HepG2 (cell line): ENCODE results near the gene TCAP. TPM values are rescaled to one million over a fixed set of nuclear protein-coding genes. Genes with fewer than 3 reads are reported as not detected.

Experiments used
- AGO1 ChIP-seq: fragments of 200-400 bp; formaldehyde crosslinking; IDR thresholded peaks from 2 replicates; pipeline ENCODE4 v1.6.1; 2017; ENCODE audit warnings: mild to moderate bottlenecking, low read depth, low read length, moderate library complexity; ENCODE audit not compliant: poor library complexity, severe bottlenecking
- AGO2 ChIP-seq: fragments of 200-400 bp; formaldehyde crosslinking; optimal IDR thresholded peaks from 2 replicates; pipeline ENCODE3; 2017; ENCODE audit warnings: mild to moderate bottlenecking, low read depth, low read length, moderate library complexity
- ARNT2 ChIP-seq: sonication (generic); formaldehyde crosslinking; IDR thresholded peaks from 2 replicates; pipeline ENCODE4 v1.8.0; 2022; ENCODE audit warnings: mild to moderate bottlenecking, low read depth, missing genetic modification reagents, moderate library complexity
- ATAD3A ChIP-seq: sonication (generic); formaldehyde crosslinking; IDR thresholded peaks from 2 replicates; pipeline ENCODE4 v1.4.0; 2020; ENCODE audit warnings: missing genetic modification reagents
- CBX2 ChIP-seq, 2 experiments: fragments of 200-600 bp in 1 of 2; sonication (generic); formaldehyde crosslinking in 1 of 2; IDR thresholded peaks; 2 replicates each; pipeline versions ENCODE4 v1.7.0 to v1.8.1; 2018 to 2022; ENCODE audit warnings: low read depth in 2 of 2, low read length in 1 of 2, mild to moderate bottlenecking in 1 of 2, missing genetic modification reagents in 1 of 2
- CENPT ChIP-seq: sonication (generic); formaldehyde crosslinking; IDR thresholded peaks from 2 replicates; pipeline ENCODE4 v1.8.0; 2022; ENCODE audit warnings: low read depth, mild to moderate bottlenecking, moderate library complexity, missing genetic modification reagents
- KDM6A ChIP-seq: IDR thresholded peaks from 2 replicates; pipeline ENCODE4 v1.6.1; 2016; ENCODE audit warnings: low read depth
- RBAK ChIP-seq: sonication (generic); formaldehyde crosslinking; IDR thresholded peaks from 2 replicates; pipeline ENCODE4 v1.5.1; 2020; ENCODE audit warnings: mild to moderate bottlenecking, missing genetic modification reagents
- STAT5B ChIP-seq: sonication (generic); formaldehyde crosslinking; IDR thresholded peaks from 2 replicates; pipeline ENCODE4 v1.4.0; 2020; ENCODE audit warnings: missing genetic modification reagents
- TAF1 ChIP-seq: sonication (generic); formaldehyde crosslinking; IDR thresholded peaks from 2 replicates; pipeline ENCODE4 v1.4.0; 2020; ENCODE audit warnings: missing genetic modification reagents
- ZFP37 ChIP-seq: sonication (generic); formaldehyde crosslinking; IDR thresholded peaks from 2 replicates; pipeline ENCODE4 v1.4.0; 2020; ENCODE audit warnings: missing genetic modification reagents, borderline replicate concordance
- ZFP90 ChIP-seq: sonication (generic); formaldehyde crosslinking; IDR thresholded peaks from 2 replicates; pipeline ENCODE4 v1.8.0; 2022; ENCODE audit warnings: missing genetic modification reagents, mild to moderate bottlenecking, inconsistent platforms, borderline replicate concordance
- ZNF121 ChIP-seq: sonication (generic); formaldehyde crosslinking; IDR thresholded peaks from 2 replicates; pipeline ENCODE4 v1.5.0; 2020; ENCODE audit warnings: mild to moderate bottlenecking, missing genetic modification reagents
- ZNF234 ChIP-seq: sonication (generic); formaldehyde crosslinking; conservative IDR thresholded peaks from 2 replicates; pipeline ENCODE4 v1.5.1; 2020; ENCODE audit warnings: mild to moderate bottlenecking, missing genetic modification reagents
- ZNF292 ChIP-seq: sonication (generic); formaldehyde crosslinking; IDR thresholded peaks from 2 replicates; pipeline ENCODE4 v1.8.1; 2022; ENCODE audit warnings: mild to moderate bottlenecking, low read depth, missing genetic modification reagents, borderline replicate concordance
- ZNF350 ChIP-seq: sonication (generic); formaldehyde crosslinking; IDR thresholded peaks from 2 replicates; pipeline ENCODE4 v1.4.0; 2020; ENCODE audit warnings: mild to moderate bottlenecking, low read depth, missing genetic modification reagents, borderline replicate concordance
- polyA plus RNA-seq, 8 experiments: library from polyadenylated mRNA; depleted of rRNA in 3 of 8; stranded (reverse) in 7 of 8; unstranded in 1 of 8; fragments of >200 nt; fragmentation: Illumina TruSeq in 4 of 8; extraction: Trizol in 4 of 8; gene quantifications; 2 replicates each; pipeline versions ENCODE4 v1.2.1 to v1.2.3, GENCODE V29; 2011 to 2016; ENCODE audit warnings: low read depth in 4 of 8, missing spikeins in 1 of 8, mixed read lengths in 1 of 8; ENCODE audit not compliant: insufficient read depth in 1 of 8
- total RNA-seq, 5 experiments: library from RNA; depleted of rRNA; stranded (reverse); fragments of >200 nt; fragmentation: Illumina TruSeq; extraction: Trizol; gene quantifications; 2 replicates each; pipeline ENCODE4 v1.2.3, GENCODE V29; 2016; ENCODE audit warnings: low read depth in 1 of 5
- TF ChIP-seq, protein P1 (sequence below): sonication (generic); formaldehyde crosslinking; IDR thresholded peaks from 2 replicates; pipeline ENCODE4 v1.8.0; 2022; ENCODE audit warnings: mild to moderate bottlenecking, missing genetic modification reagents, moderate library complexity
- TF ChIP-seq, protein P2 (sequence below): sonication (generic); formaldehyde crosslinking; conservative IDR thresholded peaks from 2 replicates; pipeline ENCODE4 v1.4.0; 2020; ENCODE audit warnings: missing genetic modification reagents
- TF ChIP-seq, protein P3 (sequence below): sonication (generic); formaldehyde crosslinking; IDR thresholded peaks from 2 replicates; pipeline ENCODE4 v1.5.0; 2020; ENCODE audit warnings: mild to moderate bottlenecking, low read depth, missing genetic modification reagents, borderline replicate concordance
- TF ChIP-seq, protein P4 (sequence below): sonication (generic); formaldehyde crosslinking; IDR thresholded peaks from 2 replicates; pipeline ENCODE4 v1.4.0; 2020; ENCODE audit warnings: low read depth, mild to moderate bottlenecking, missing genetic modification reagents
- TF ChIP-seq, protein P5 (sequence below): conservative IDR thresholded peaks from 2 replicates; pipeline ENCODE4 v1.6.1; 2018; ENCODE audit warnings: missing genetic modification reagents

Gene TCAP
- total and polyA plus RNA-seq, 2 of the 13 experiments (the other 11 are each of a cell fraction or from before 2014, with no cell fraction given) = 0.24 to 0.65 TPM

DNA sequence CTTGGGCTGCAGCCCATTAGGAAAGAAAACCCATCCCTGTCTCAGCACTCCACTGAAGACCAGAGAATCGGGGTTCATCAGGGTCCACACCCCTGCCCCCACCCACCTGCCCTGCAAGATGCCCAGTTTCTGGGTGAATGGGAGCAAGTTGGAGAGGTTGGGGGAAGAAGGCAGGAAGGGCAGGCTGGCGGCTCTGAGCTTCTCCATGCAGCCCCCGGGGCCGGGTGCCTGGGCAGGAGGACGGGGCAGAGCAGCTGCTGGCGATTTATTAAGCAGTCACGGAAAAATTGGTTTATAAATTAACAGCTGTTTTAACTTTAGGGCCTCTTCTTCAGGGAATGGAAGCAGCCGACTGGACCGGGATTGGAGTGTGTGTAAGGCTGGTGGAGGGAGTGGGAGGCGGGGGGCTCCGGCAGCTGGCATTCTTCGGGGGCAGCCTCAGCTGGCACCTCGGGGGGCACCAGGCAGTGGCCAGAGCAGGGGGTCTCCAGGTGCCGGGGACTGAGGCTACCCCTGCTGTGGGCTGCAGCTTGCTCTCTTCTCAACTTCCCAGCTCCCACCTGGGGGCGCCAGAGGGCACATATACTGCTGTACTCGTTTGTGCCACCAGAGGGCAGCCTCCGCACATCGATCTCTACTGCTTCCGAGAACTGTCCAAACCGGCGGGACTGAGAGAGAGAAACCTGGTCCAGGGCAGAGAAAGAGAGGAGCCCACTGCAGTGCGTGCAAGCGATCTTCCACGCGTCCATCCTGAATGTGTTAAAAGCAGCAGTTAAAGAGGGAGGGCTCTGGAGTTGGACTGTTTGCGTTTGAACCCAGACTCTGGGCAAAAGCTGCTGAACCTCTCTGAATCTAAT, 43.4 kb upstream of the TCAP start (continued):
- TF ChIP-seq, protein P1, sequence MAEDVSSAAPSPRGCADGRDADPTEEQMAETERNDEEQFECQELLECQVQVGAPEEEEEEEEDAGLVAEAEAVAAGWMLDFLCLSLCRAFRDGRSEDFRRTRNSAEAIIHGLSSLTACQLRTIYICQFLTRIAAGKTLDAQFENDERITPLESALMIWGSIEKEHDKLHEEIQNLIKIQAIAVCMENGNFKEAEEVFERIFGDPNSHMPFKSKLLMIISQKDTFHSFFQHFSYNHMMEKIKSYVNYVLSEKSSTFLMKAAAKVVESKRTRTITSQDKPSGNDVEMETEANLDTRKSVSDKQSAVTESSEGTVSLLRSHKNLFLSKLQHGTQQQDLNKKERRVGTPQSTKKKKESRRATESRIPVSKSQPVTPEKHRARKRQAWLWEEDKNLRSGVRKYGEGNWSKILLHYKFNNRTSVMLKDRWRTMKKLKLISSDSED (CRISPR knock-in tag) = no peak
- TF ChIP-seq STAT5B (CRISPR knock-in tag) (no peak), ZNF292 (no peak), ZNF234 (CRISPR knock-in tag) (no peak), ATAD3A (CRISPR knock-in tag) (no peak), ZFP37 (peak; percentile 83), ZNF121 (peak; percentile 68; the same call in 1 of the 2 replicates), ARNT2 (CRISPR knock-in tag) (no peak), AGO2 (no peak), TAF1 (CRISPR knock-in tag) (no peak), KDM6A (CRISPR knock-in tag) (no peak), CENPT (CRISPR knock-in tag) (0 out of 2 replicates have a peak, but pooled peaks have one; percentile 40), AGO1 (no peak), RBAK (CRISPR knock-in tag) (no peak), ZFP90 (peak; percentile 63; the same call in 1 of the 2 replicates), CBX2 (IDR thresholded peaks at IDR 0.05; ENCODE audit: low read depth, low read length) (no peak), CBX2 (CRISPR knock-in tag; IDR thresholded peaks at IDR 0.05; ENCODE audit: low read depth) (no peak), ZNF350 (CRISPR knock-in tag) (peak; percentile 70)
- TF ChIP-seq, protein P2, sequence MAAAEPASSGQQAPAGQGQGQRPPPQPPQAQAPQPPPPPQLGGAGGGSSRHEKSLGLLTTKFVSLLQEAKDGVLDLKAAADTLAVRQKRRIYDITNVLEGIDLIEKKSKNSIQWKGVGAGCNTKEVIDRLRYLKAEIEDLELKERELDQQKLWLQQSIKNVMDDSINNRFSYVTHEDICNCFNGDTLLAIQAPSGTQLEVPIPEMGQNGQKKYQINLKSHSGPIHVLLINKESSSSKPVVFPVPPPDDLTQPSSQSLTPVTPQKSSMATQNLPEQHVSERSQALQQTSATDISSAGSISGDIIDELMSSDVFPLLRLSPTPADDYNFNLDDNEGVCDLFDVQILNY (CRISPR knock-in tag) = no peak
- TF ChIP-seq, protein P3, sequence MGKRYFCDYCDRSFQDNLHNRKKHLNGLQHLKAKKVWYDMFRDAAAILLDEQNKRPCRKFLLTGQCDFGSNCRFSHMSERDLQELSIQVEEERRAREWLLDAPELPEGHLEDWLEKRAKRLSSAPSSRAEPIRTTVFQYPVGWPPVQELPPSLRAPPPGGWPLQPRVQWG (CRISPR knock-in tag) = no peak
- TF ChIP-seq, protein P4, sequence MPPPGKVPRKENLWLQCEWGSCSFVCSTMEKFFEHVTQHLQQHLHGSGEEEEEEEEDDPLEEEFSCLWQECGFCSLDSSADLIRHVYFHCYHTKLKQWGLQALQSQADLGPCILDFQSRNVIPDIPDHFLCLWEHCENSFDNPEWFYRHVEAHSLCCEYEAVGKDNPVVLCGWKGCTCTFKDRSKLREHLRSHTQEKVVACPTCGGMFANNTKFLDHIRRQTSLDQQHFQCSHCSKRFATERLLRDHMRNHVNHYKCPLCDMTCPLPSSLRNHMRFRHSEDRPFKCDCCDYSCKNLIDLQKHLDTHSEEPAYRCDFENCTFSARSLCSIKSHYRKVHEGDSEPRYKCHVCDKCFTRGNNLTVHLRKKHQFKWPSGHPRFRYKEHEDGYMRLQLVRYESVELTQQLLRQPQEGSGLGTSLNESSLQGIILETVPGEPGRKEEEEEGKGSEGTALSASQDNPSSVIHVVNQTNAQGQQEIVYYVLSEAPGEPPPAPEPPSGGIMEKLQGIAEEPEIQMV (CRISPR knock-in tag) = peak; percentile 78; the same call in 1 of the 2 replicates
- TF ChIP-seq, protein P5, sequence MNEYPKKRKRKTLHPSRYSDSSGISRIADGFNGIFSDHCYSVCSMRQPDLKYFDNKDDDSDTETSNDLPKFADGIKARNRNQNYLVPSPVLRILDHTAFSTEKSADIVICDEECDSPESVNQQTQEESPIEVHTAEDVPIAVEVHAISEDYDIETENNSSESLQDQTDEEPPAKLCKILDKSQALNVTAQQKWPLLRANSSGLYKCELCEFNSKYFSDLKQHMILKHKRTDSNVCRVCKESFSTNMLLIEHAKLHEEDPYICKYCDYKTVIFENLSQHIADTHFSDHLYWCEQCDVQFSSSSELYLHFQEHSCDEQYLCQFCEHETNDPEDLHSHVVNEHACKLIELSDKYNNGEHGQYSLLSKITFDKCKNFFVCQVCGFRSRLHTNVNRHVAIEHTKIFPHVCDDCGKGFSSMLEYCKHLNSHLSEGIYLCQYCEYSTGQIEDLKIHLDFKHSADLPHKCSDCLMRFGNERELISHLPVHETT = 0 out of 2 replicates have a peak, but pooled peaks have one; percentile 55
